Suprapubic skin (tissue), 4 donors: ENCODE data around the gene BZW2.

ENCODE experiments used
- EP300 ChIP-seq: sonication (generic); formaldehyde crosslinking; IDR thresholded peaks from one replicate; pipeline ENCODE4 v1.6.1; 2017; ENCODE audit warnings: antibody characterized with exemption
- POLR2A ChIP-seq, 2 donors: fragments of 450-650 bp; IDR thresholded peaks; one replicate each; pipeline ENCODE4 v1.6.1; 2017; ENCODE audit warnings: antibody characterized with exemption in 2 of 2, mild to moderate bottlenecking in 2 of 2, moderate library complexity in 2 of 2
- POLR2AphosphoS5 ChIP-seq, 3 donors: sonication (generic); formaldehyde crosslinking; IDR thresholded peaks; one replicate each; pipeline ENCODE4 v1.6.1; 2017; ENCODE audit warnings: antibody characterized with exemption in 3 of 3
- TF ChIP-seq, protein P1 (sequence below), 2 donors: fragments of 200-600 bp in 1 of 2; fragments of 450-650 bp in 1 of 2; sonication (generic) in 1 of 2; IDR thresholded peaks; one replicate each; pipeline ENCODE4 v1.5.1; 2016 to 2019; ENCODE audit warnings: antibody characterized with exemption in 2 of 2, mild to moderate bottlenecking in 1 of 2, moderate library complexity in 1 of 2

- TF ChIP-seq, protein P1, sequence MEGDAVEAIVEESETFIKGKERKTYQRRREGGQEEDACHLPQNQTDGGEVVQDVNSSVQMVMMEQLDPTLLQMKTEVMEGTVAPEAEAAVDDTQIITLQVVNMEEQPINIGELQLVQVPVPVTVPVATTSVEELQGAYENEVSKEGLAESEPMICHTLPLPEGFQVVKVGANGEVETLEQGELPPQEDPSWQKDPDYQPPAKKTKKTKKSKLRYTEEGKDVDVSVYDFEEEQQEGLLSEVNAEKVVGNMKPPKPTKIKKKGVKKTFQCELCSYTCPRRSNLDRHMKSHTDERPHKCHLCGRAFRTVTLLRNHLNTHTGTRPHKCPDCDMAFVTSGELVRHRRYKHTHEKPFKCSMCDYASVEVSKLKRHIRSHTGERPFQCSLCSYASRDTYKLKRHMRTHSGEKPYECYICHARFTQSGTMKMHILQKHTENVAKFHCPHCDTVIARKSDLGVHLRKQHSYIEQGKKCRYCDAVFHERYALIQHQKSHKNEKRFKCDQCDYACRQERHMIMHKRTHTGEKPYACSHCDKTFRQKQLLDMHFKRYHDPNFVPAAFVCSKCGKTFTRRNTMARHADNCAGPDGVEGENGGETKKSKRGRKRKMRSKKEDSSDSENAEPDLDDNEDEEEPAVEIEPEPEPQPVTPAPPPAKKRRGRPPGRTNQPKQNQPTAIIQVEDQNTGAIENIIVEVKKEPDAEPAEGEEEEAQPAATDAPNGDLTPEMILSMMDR (IDR thresholded peaks at IDR 0.05): no peak
- no peak for TF ChIP-seq POLR2AphosphoS5 (IDR thresholded peaks at IDR 0.05)
- TF ChIP-seq POLR2A (IDR thresholded peaks at IDR 0.05): no peak
- TF ChIP-seq EP300: no peak
These were observed 42.3 kb upstream of the BZW2 start for GRCh38 chr7:16603633-16604032.
